Fibroblast of mammary gland (primary cell): ENCODE measurements around the gene ZNF488.

Source experiments
- DNase-seq: peaks from one replicate; pipeline ENCODE4 v3.0.0-alpha.2; 2010; ENCODE audit warnings: low read depth
- H3K4me3 ChIP-seq: 2 replicates; pipeline ENCODE4 v1.5.1; 2011; ENCODE audit warnings: low read depth, mild to moderate bottlenecking, low read length, moderate library complexity; ENCODE audit not compliant: control insufficient read depth
- TF ChIP-seq, protein P1 (sequence below): conservative IDR thresholded peaks from 2 replicates; pipeline ENCODE4 v1.5.1; 2011; ENCODE audit warnings: low read depth, low read length, inconsistent platforms; ENCODE audit not compliant: control insufficient read depth, insufficient read depth

Gene ZNF488, protein sequence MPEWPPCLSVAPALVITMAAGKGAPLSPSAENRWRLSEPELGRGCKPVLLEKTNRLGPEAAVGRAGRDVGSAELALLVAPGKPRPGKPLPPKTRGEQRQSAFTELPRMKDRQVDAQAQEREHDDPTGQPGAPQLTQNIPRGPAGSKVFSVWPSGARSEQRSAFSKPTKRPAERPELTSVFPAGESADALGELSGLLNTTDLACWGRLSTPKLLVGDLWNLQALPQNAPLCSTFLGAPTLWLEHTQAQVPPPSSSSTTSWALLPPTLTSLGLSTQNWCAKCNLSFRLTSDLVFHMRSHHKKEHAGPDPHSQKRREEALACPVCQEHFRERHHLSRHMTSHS

DNA sequence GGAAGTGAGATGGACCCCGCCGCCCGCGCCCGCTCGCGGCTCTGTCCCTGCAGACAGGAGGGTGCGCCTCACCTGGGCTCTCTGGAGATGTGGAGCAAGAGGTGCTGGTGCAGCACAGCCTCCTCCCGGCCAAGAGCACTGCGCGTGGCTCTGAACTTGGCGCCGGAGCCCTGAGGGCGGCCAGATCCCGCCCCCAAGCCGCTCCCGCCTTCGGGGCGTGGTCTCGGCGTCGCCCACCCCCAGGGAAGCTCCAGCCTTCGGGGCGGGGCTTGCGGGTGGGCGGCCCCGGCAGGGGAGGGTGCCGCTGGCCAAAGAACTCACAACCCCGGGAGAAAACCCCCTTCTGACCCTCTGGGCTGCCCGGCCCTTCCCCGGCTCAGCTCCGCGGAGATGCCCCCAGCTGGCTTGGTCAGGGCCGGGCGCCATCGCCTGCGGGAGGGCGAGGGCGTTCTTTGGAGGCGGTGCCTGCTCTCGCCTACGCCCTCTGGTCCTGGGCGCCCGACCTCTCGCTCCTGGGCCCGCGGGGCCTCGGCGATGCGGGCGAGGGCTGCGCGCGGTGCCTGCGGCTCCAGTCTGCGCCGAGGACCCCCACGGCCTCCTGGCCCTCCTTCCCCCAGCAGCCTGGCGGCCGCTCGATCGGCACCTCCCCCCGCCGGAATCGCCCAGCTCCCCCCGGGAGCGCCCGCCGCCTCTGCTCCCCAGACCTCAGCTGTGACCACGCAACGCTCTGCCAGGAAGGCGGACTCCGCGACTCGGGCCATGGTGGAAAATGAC is at the start of gene ZNF488:
ZNF488 (minus strand) TSS at position 146 of the 774 bp plus-strand sequence. CDS start 15,464 bp downstream, outside the sequence.
- DNase-seq, result peak; percentile 64
- TF ChIP-seq, protein P1, sequence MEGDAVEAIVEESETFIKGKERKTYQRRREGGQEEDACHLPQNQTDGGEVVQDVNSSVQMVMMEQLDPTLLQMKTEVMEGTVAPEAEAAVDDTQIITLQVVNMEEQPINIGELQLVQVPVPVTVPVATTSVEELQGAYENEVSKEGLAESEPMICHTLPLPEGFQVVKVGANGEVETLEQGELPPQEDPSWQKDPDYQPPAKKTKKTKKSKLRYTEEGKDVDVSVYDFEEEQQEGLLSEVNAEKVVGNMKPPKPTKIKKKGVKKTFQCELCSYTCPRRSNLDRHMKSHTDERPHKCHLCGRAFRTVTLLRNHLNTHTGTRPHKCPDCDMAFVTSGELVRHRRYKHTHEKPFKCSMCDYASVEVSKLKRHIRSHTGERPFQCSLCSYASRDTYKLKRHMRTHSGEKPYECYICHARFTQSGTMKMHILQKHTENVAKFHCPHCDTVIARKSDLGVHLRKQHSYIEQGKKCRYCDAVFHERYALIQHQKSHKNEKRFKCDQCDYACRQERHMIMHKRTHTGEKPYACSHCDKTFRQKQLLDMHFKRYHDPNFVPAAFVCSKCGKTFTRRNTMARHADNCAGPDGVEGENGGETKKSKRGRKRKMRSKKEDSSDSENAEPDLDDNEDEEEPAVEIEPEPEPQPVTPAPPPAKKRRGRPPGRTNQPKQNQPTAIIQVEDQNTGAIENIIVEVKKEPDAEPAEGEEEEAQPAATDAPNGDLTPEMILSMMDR, result no peak
- H3K4me3 ChIP-seq, result peak within 1 kb of the TSS; percentile 65

GRCh38 chr10:47425813-47426419 is 41.8 kb upstream of the ZNF488 start:
- H3K4me3 ChIP-seq, result no peak overlapping the region
- TF ChIP-seq, protein P1, result no peak
- DNase-seq, result no peak

DNA sequence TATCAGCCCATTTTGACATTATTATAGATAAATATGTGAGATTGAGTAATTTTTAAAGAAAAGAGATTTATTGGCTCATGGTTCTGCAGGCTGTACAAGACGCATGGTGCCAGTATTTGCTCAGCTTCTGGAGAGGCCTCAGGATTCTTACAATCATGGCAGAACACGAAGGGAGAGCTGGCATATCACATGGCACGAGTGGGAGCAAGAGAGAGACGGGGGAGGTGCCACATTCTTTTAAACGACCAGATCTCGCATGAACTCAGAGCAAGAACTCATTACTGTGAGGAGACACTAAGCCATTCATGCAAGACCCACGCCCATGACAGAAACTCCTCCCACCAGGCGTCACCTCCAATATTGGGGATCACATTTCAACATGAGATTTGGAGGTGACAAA is 40.1 kb upstream of the ZNF488 start:
- no peak for DNase-seq
- TF ChIP-seq, protein P1, result no peak
- H3K4me3 ChIP-seq, result no peak overlapping the region

GRCh38 chr10:47423476-47423875 is 39.4 kb upstream of the ZNF488 start:
- DNase-seq, result no peak
- TF ChIP-seq, protein P1, result no peak
- H3K4me3 ChIP-seq, result no peak overlapping the region

GRCh38 chr10:47421057-47421952 is 37.2 kb upstream of the ZNF488 start:
- peak; percentile 57 for DNase-seq
- TF ChIP-seq, protein P1, result no peak

More at GRCh38 chr10:47421057-47421952, 37.2 kb upstream of the ZNF488 start:
- no peak overlapping the region for H3K4me3 ChIP-seq
